CD14-positive monocyte (primary cell): ENCODE measurements around the gene SLC1A3. TPM values are rescaled to one million over a fixed set of nuclear protein-coding genes. Genes with fewer than 3 reads are reported as not detected.

Source experiments
- DNase-seq, 3 donors: peaks; one replicate each; pipeline ENCODE4 v3.0.0-alpha.2; 2011 to 2022
- H2AFZ ChIP-seq: 2 replicates; pipeline ENCODE4 v1.6.0; 2012; ENCODE audit warnings: mild to moderate bottlenecking, low read depth, low read length, inconsistent platforms; ENCODE audit not compliant: insufficient read depth, poor library complexity, severe bottlenecking
- H3K27ac ChIP-seq, 2 donors: 1 replicate in 1 of 2; 2 replicates in 1 of 2; pipeline ENCODE4 v1.5.1; 2012 to 2013; ENCODE audit warnings: low read length in 2 of 2, control low read depth in 1 of 2, inconsistent platforms in 1 of 2, low read depth in 1 of 2, mild to moderate bottlenecking in 1 of 2
- H3K27me3 ChIP-seq, 2 donors: one replicate each; pipeline versions ENCODE4 v1.6.0 to v1.6.1; 2011 to 2013; ENCODE audit warnings: low read length in 2 of 2; ENCODE audit not compliant: control insufficient read depth in 2 of 2, insufficient read depth in 2 of 2
- H3K36me3 ChIP-seq, 2 donors: replicated peaks in 1 of 2; 1 replicate in 1 of 2; 2 replicates in 1 of 2; pipeline versions ENCODE4 v1.5.1 to v1.6.1; 2012 to 2013; ENCODE audit warnings: low read length in 2 of 2, control low read depth in 1 of 2, inconsistent platforms in 1 of 2, mild to moderate bottlenecking in 1 of 2; ENCODE audit not compliant: insufficient read depth in 2 of 2, control insufficient read depth in 1 of 2
- H3K4me1 ChIP-seq, 2 donors: 1 replicate in 1 of 2; 2 replicates in 1 of 2; pipeline versions ENCODE4 v1.5.1 to v1.6.1; 2012 to 2013; ENCODE audit warnings: low read length in 2 of 2, control low read depth in 1 of 2, inconsistent platforms in 1 of 2, mild to moderate bottlenecking in 1 of 2, moderate library complexity in 1 of 2; ENCODE audit not compliant: insufficient read depth in 2 of 2, control insufficient read depth in 1 of 2
- H3K4me2 ChIP-seq: replicated peaks from 2 replicates; pipeline ENCODE3; 2012; ENCODE audit warnings: low read length, moderate library complexity, mild to moderate bottlenecking; ENCODE audit not compliant: poor library complexity, severe bottlenecking; ENCODE audit errors: extremely low read depth
- H3K4me3 ChIP-seq, 3 experiments: fragments of 200-600 bp in 1 of 3; sonication (generic) in 1 of 3; replicated peaks in 1 of 3; 1 replicate in 2 of 3; 2 replicates in 1 of 3; pipeline ENCODE4 v1.5.1; 2011 to 2013; ENCODE audit warnings: low read length in 3 of 3, mild to moderate bottlenecking in 3 of 3, control low read depth in 2 of 3, low read depth in 2 of 3, inconsistent platforms in 1 of 3, moderate library complexity in 1 of 3
- H3K79me2 ChIP-seq: 2 replicates; pipeline ENCODE4 v1.6.0; 2012; ENCODE audit warnings: mild to moderate bottlenecking, control low read depth, inconsistent platforms, low read length, moderate library complexity; ENCODE audit not compliant: insufficient read depth
- H3K9ac ChIP-seq: 2 replicates; pipeline ENCODE4 v1.6.0; 2017; ENCODE audit warnings: low read length, mild to moderate bottlenecking; ENCODE audit not compliant: insufficient read depth, poor library complexity, severe bottlenecking
- H3K9me3 ChIP-seq, 2 donors: replicated peaks in 1 of 2; 1 replicate in 1 of 2; 2 replicates in 1 of 2; pipeline versions ENCODE4 v1.5.1 to v1.6.1; 2012 to 2013; ENCODE audit warnings: low read length in 2 of 2, control low read depth in 1 of 2; ENCODE audit not compliant: control insufficient read depth in 1 of 2, insufficient read depth in 1 of 2
- H4K20me1 ChIP-seq: 2 replicates; pipeline ENCODE4 v1.6.0; 2012; ENCODE audit warnings: mild to moderate bottlenecking, low read length, control low read depth, moderate library complexity; ENCODE audit not compliant: insufficient read depth
- H3K27ac Mint-ChIP-seq, 7 donors: one replicate each; pipeline ENCODE4 v1.8.0; 2020; ENCODE audit warnings: mild to moderate bottlenecking in 7 of 7, mixed read lengths in 7 of 7, moderate library complexity in 6 of 7, inconsistent platforms in 2 of 7
- H3K27me3 Mint-ChIP-seq, 3 donors: one replicate each; pipeline ENCODE4 v1.8.0; 2021 to 2022; ENCODE audit warnings: low read depth in 3 of 3, mild to moderate bottlenecking in 3 of 3, mixed read lengths in 3 of 3, moderate library complexity in 3 of 3, inconsistent platforms in 1 of 3
- H3K36me3 Mint-ChIP-seq, 2 donors: one replicate each; pipeline ENCODE4 v1.8.0; 2020; ENCODE audit warnings: mixed read lengths in 2 of 2, inconsistent platforms in 1 of 2, mild to moderate bottlenecking in 1 of 2
- H3K4me1 Mint-ChIP-seq: one replicate; pipeline ENCODE4 v1.8.0; 2020; ENCODE audit warnings: mild to moderate bottlenecking, mixed read lengths
- H3K4me3 Mint-ChIP-seq, 2 donors: one replicate each; pipeline ENCODE4 v1.8.0; 2020; ENCODE audit warnings: mild to moderate bottlenecking in 2 of 2, mixed read lengths in 2 of 2, moderate library complexity in 1 of 2
- H3K9me3 Mint-ChIP-seq, 7 donors: one replicate each; pipeline ENCODE4 v1.8.0; 2020 to 2022; ENCODE audit warnings: mixed read lengths in 7 of 7, mild to moderate bottlenecking in 6 of 7, moderate library complexity in 6 of 7, inconsistent platforms in 2 of 7
- WGBS: methylation state at CpG from one replicate; pipeline ENCODE4 v1.1.5; 2013; ENCODE audit warnings: missing lambda C conversion rate; ENCODE audit not compliant: insufficient coverage; 5-methylcytosine and 5-hydroxymethylcytosine counted together
- intact Hi-C, 2 donors: fragments of 100-400 bp; cut with micrococcal nuclease; formaldehyde crosslinking; loops; one replicate each; pipeline versions ENCODE4 v1.15.0 to v1.15.1; 2023
- polyA plus RNA-seq, 3 donors: library from polyadenylated mRNA; depleted of rRNA in 1 of 3; unstranded in 2 of 3; stranded (reverse) in 1 of 3; fragments of 300-500 nt in 2 of 3; fragments of >200 nt in 1 of 3; fragmentation: Illumina TruSeq in 2 of 3; gene quantifications; 1 replicate in 2 of 3; 2 replicates in 1 of 3; pipeline ENCODE4 v1.2.3, GENCODE V29; 2012 to 2021
- TF ChIP-seq, protein P1 (sequence below): fragments of 200-600 bp; IDR thresholded peaks from one replicate; pipeline ENCODE4 v1.8.0; 2022; ENCODE audit warnings: antibody characterized with exemption, mild to moderate bottlenecking

Gene SLC1A3
- polyA plus RNA-seq, 3 donors = 1.2 to 3.3 (median 1.3) TPM

DNA sequence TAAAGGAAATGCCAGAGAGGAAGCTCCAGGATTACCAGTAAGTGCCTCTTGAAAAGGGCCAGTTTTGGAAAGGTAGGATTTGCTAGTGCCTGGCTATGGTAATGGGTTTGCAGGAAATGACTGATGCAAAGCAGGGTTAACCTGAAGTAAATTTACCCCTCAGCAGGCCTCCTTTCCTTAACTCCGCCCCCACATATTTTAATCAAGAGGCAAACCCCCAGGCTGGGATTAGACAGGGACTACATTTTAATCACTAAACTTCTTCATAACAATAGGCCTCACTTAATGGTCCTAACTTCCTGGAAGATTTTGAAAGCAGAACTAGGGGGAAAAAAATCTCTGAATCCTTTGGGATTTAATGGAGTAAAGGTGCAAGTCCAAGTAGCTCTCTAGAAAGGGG is 10.2 kb upstream of the SLC1A3 start:
- no CpG with 5 or more reads among the region's 1 CpG for WGBS
- no peak overlapping the region for H3K4me2 ChIP-seq
- Mint-ChIP-seq H3K4me3 (no peak overlapping the region), H3K4me1 (peaks cover 20% of the 10 kb centered on the region), H3K27me3 (peaks cover 0 to 8% (median 0%) of the 10 kb centered on the region in 3 donors), H3K27ac (no peak overlapping the region), H3K36me3 (no peaks in the 10 kb centered on the region), H3K9me3 (peaks cover 0 to 9% (median 0%) of the 10 kb centered on the region in 7 donors)
- no peak overlapping the region for H3K27ac ChIP-seq
- H3K4me3 ChIP-seq = no peak overlapping the region
- intact Hi-C loops = no loop called here
- no peaks in the 10 kb centered on the region for H3K9me3 ChIP-seq
- H3K4me1 ChIP-seq = peaks cover 12 to 19% of the 10 kb centered on the region in 2 donors
- H3K27me3 ChIP-seq = no peaks in the 10 kb centered on the region
- TF ChIP-seq, protein P1, sequence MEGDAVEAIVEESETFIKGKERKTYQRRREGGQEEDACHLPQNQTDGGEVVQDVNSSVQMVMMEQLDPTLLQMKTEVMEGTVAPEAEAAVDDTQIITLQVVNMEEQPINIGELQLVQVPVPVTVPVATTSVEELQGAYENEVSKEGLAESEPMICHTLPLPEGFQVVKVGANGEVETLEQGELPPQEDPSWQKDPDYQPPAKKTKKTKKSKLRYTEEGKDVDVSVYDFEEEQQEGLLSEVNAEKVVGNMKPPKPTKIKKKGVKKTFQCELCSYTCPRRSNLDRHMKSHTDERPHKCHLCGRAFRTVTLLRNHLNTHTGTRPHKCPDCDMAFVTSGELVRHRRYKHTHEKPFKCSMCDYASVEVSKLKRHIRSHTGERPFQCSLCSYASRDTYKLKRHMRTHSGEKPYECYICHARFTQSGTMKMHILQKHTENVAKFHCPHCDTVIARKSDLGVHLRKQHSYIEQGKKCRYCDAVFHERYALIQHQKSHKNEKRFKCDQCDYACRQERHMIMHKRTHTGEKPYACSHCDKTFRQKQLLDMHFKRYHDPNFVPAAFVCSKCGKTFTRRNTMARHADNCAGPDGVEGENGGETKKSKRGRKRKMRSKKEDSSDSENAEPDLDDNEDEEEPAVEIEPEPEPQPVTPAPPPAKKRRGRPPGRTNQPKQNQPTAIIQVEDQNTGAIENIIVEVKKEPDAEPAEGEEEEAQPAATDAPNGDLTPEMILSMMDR = no peak
- no peak overlapping the region for H3K9ac ChIP-seq
- no peaks in the 10 kb centered on the region for H3K79me2 ChIP-seq
- no peaks in the 10 kb centered on the region for H4K20me1 ChIP-seq
- H3K36me3 ChIP-seq = no peaks in the 10 kb centered on the region
- DNase-seq = no peak
- no peak overlapping the region for H2AFZ ChIP-seq

DNA sequence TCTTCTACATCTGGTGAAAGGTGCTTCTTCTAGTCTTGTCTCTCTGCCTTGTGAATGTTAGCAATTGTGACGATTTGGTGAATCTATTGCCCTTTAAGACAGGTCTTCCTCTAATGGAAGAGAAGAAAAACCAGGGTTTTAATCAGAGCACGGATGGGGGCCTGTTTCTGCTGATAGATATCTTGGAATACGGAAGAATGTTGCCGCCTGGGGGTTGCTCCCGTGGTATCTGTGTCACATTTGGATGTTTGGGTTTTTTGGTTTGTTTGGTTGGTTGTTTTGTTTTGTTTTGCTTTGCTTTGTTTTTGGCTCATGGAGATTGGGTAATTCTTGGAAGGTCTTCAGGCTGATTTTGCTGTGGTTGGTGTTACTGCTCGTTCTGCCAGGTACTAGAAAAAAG is 9.7 kb upstream of the SLC1A3 start:
- Histone ChIP-seq H3K27ac (no peak overlapping the region), H3K9me3 (no peaks in the 10 kb centered on the region), H3K4me1 (peaks cover 12 to 19% of the 10 kb centered on the region in 2 donors), H3K4me3 (no peak overlapping the region), H3K4me2 (no peak overlapping the region), H3K79me2 (no peaks in the 10 kb centered on the region), H4K20me1 (no peaks in the 10 kb centered on the region), H3K27me3 (no peaks in the 10 kb centered on the region), H2AFZ (no peak overlapping the region), H3K36me3 (no peaks in the 10 kb centered on the region), H3K9ac (no peak overlapping the region)
- Mint-ChIP-seq H3K27ac (no peak overlapping the region), H3K9me3 (peaks cover 0 to 7% (median 0%) of the 10 kb centered on the region in 7 donors), H3K4me3 (no peak overlapping the region), H3K27me3 (peaks cover 0 to 7% (median 0%) of the 10 kb centered on the region in 3 donors), H3K36me3 (no peaks in the 10 kb centered on the region), H3K4me1 (peaks cover 20% of the 10 kb centered on the region)
- TF ChIP-seq, protein P1 = no peak
- no peak for DNase-seq
- 94% methylated on average over 5 of the region's 6 CpGs for WGBS
- intact Hi-C loops = no loop called here
